Tibial nerve (tissue), 3 donors: ENCODE data around the gene RNF208.

Source experiments
- CTCF ChIP-seq, 5 experiments: fragments of 200-600 bp in 3 of 5; fragments of 450-650 bp in 2 of 5; sonication (generic) in 3 of 5; IDR thresholded peaks; one replicate each; pipeline ENCODE4 v1.5.1; 2016 to 2019; ENCODE audit warnings: antibody characterized with exemption in 5 of 5, mild to moderate bottlenecking in 3 of 5, moderate library complexity in 2 of 5
- POLR2A ChIP-seq, 2 donors: fragments of 450-650 bp; IDR thresholded peaks; one replicate each; pipeline ENCODE4 v1.6.1; 2017; ENCODE audit warnings: antibody characterized with exemption in 2 of 2, mild to moderate bottlenecking in 2 of 2, moderate library complexity in 2 of 2

- TF ChIP-seq CTCF (IDR thresholded peaks at IDR 0.05), result no peak
- TF ChIP-seq POLR2A (IDR thresholded peaks at IDR 0.05), result no peak
These were observed 13.6 kb upstream of the RNF208 start for GRCh38 chr9:137235424-137236237.
